Measurements from ENCODE around the gene RNF180. TPM values are rescaled to one million over a fixed set of nuclear protein-coding genes. Genes with fewer than 3 reads are reported as not detected.
"Not testable (repeated sequence)": the region's sequence is repeated elsewhere in the genome, so short reads cannot be mapped to it uniquely, and the experiment has no call there.

Gene RNF180
- total RNA-seq, 1 donor from 2014 or later: 2.8 TPM

DNA sequence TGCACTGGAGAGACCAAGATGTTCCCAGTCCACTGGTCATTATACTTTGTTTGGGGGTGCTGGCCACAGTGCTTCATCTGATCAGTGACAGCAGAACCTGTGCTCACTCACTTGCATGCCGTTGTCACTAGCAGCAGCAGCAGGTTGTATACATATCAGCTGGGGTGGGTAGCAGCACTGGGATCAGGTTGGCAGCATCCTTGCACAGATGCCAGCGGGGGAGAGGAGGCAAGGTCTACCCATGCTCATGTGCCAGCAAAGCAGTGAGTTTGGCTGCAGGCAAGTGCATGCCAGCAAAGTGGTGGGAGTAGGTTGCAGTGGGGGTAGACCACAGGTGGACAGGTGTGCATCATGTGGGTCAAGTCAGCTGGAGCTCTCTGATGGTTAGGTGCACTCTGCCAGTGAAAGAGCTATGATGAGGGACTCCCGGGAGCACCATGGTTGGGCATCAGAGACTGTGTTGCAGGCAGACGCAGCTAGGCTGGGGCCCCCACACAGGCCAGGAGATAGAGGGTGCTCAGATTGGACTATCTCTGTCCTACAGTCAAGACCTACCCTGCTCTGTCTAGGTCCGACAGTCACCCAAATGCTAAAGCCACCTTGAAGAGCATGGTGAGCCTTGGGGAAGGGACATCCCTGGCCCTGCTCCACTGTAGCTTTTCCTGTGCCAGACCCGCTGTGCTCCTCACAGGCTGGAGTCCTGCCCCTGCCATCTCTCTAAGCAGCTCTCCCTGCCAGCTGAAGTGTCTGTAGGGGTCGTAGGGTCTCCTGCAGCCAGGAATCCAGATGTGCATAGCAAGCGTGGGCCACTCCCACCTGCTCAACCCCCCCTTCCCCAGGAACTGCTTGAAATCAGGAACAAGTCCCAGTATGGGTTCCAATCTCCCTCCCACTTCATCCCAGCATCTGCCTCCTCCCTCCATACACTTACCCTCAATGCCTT is 119.8 kb downstream of the RNF180 start:
- no peak for ATAC-seq

DNA sequence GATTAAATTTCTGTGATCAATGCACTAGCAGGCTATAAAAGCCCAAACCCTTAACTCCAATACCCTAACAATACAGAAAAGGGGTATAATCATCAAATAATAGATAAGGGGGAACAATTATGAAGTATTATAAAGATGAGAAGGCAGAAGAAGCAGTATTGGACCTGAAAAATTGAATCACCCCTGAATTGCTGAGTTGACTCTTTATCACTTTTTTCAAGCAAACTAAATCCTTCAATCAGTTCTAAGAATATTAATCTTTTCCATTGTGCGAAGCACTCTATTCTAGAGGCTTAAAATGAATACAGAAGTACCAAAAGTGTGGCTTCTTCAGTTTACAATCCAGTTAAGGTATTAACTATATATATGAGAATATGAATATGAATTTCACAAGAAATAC is 120.7 kb downstream of the RNF180 start:
- ATAC-seq: no peak

- ATAC-seq: not testable (repeated sequence)
These were observed 122.9 kb downstream of the RNF180 start for GRCh38 chr5:64288496-64288895.

DNA sequence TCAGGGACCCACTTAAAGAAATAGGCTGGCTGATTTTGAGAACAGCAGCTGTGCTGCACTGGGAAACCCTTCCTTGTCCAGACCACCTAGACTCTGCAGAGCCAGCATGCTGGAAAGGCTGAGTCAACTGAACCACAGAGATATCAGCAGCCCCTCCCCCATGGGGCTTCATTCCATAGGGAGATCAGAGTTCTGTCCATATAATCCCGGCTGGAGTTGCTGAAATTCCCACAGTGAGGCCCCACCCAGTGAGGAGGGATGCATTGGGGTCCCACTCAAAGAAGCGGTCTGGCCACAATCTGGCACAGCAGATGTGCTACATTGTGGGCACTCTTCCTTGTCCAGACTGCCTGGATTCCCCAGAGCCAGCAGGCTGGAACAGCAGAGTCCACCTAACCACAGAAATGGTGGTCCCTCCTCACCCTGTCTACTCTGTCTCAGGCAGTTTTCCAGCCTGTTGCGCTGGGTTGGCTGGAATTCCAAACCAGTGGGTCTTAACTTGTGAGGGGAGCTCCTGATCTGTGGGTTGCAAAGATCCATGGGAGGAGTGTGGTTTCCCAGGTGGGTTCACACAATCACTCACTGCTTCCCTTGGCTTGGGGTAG is 127.1 kb downstream of the RNF180 start:
- ATAC-seq: no peak

- ATAC-seq: no peak
These were observed 129.5 kb downstream of the RNF180 start for GRCh38 chr5:64295101-64295500.

DNA sequence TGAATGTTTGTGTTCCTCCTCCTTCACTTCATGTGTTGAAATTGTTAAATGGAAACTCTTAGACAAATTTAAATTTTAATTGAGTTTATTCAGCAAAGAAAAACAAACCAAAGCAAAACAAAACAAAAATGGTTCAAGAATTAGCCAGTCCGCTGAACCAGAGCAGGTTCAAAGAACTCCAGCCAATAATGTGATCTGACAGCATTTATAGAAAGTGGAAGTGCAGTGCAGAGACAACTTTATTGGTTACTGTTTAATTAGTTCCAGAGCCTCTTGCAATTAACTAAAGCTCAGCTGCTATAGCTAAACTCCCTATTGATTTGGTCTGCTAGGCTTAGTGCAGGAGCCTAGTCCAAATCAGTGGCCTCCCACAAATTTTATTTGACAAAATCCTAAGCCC is 132.9 kb downstream of the RNF180 start:
- ATAC-seq: no peak

DNA sequence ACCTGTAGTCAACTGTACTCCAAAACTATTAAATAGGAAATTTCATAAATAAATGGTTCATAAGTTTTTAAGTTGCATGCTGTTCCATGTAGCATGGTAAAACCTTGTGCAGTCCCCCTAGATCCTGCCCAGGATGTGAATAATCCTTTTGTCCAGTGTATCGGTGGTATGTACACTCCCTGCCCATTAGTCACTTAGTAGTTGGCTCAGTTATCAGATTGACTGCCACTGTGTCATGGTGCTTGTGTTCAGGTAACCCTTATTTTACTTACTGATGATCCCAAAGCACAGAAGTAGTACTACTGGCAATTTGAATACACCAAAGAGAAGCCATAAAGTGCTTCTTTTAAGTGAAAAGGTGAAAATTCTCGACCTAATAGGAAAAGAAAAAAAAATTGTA is 134.2 kb downstream of the RNF180 start:
- ATAC-seq: peak; percentile 42

GRCh38 chr5:64301566-64301965 is 135.9 kb downstream of the RNF180 start:
- no peak for ATAC-seq

DNA sequence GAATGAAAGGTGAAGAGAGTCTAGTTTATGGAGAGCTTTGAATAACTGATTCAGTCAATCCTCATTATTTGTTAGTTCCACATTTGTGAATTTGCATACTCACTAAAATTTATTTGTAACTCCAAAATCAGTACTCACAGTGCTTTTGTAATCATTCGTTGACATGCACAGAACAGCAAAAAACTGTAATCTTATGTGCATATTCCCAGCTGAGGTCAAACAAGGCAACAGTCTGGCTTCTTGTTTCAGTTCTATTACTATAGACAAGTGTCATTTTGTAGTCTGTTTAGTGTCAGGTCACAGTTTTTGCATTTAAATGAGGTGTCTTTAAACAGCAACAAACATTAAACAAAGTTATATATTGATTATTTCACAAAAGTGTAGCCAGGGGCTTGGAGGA is 142.5 kb downstream of the RNF180 start:
- no peak for ATAC-seq

DNA sequence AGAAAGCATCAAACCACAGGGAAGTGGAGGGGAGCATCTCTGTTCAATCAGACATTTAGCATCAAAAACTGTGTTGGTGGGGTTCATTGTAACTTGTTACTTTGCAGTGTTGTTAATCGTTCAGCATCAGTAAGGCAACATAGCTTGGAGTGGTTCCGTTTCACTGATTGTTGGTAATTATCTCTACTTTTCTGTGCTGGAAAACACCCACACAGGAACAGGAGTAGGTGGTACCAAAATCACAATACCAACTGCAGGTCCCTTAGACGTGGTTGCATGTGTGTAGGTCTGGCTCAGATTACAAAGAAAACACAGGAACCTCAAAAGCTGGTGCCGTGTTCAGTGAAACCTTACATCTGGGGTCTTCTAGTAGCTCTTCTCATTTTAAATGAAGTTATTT is 146.8 kb downstream of the RNF180 start:
- ATAC-seq: no peak

GRCh38 chr5:64315778-64316177 is 150.1 kb downstream of the RNF180 start:
- no peak for ATAC-seq

- ATAC-seq: no peak
These were observed 152.5 kb downstream of the RNF180 start for GRCh38 chr5:64318175-64318574.

GRCh38 chr5:64323591-64323990 is 157.9 kb downstream of the RNF180 start:
- no peak for ATAC-seq

- no peak for ATAC-seq
These were observed 165.1 kb downstream of the RNF180 start for GRCh38 chr5:64330728-64331231.

- peak; percentile 83 for ATAC-seq
These were observed 166.1 kb downstream of the RNF180 start for GRCh38 chr5:64331597-64332277.

DNA sequence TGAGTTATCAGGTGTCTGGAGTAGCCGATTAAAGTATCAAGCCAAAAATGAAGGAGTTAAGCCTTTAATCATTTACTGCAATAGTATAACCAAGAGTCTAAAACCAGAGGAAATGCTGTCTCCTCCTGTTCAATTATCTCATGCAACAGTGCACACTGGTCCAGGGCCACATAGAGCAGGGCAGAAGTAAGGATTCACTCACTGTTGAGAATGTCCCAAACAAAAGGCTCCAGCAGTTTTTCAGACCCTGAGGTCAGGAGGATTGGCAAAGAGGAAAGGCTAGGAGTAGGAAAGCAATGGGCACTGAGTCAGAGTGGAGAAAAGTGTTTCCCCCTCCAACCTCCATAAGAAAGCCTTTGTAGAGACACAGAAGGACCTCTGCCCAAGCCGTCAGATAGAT is 168.2 kb downstream of the RNF180 start:
- ATAC-seq: no peak

DNA sequence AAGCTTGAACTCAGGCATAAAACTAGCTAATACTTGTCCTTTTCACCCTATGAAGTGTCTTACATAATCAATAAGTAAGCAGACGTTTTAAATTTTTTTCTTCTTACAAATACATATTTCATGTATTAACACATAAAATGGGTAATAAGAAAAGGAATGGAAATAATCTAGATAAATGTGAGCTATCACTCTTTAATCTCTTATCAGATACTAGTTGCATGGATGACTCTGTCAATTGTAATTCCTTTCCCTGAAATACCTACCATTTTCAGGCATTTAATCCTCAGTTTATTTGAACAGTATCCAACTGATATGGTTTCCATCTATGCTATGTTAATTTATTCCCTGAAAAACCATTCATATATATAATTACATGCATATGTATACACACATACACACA is 174.1 kb downstream of the RNF180 start:
- no peak for ATAC-seq

DNA sequence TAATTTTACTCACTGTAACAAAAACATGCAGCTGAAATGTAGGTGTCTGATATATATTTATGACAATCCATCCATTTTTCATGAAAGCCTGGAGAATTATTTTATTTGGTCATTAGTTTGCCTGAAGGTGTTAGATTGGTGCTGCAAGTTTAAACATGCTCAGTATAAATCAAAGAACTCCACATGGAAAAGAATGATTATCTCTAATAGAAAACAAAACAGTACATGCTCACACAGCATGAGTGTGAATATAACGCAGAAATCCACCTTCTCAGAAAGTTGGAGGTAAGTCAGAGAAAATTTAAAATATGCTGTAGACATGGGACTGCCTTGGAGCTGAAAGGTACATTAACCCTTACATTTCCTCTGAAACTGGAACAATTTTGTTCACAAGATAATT is 174.7 kb downstream of the RNF180 start:
- no peak for ATAC-seq

- no peak for ATAC-seq
These were observed 175.7 kb downstream of the RNF180 start for GRCh38 chr5:64341340-64341739.

GRCh38 chr5:64344501-64344900 is 178.9 kb downstream of the RNF180 start:
- ATAC-seq: no peak

DNA sequence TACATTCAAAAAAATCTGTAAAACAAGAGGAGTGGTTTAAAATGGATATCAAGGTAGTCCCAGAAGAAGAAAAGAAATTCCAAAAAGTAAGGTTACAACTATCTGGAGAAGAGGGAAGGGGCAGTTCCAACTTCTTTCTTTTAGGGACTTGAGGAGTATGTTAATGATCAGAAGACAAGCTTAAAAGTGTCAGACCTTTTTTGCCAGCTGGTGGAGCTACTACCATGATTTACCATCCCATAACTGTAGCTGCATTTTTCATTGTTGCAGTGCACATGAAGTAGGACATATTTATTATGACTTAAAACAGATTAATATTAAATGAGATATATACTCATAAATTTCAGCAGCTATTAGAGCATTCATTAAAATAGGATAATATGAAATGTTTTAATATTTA is 181.7 kb downstream of the RNF180 start:
- ATAC-seq: no peak

- ATAC-seq: no peak
These were observed 198.8 kb downstream of the RNF180 start for GRCh38 chr5:64364426-64364825.

DNA sequence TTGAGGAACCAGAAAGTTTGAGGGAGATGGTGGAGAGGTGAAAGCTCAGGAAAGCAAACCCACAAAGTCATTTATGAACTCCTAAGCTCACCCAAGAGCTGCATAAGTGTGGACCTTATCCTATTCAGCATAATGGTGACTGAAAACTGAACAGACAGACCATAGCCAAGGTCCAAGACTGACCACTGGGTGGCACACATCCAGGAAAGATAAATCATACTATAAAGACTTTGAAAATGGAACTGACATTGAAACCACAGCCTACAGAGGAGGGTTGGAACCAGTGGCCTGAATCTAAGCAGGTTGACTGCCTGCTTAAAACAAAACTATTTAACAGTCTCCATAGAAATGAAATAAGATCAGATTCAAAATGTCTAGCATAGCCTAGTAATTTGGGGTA is 219.1 kb downstream of the RNF180 start:
- ATAC-seq: no peak

All from esophagus mucosa (tissue), 1 donor.